Activated T-cell treated with anti-CD3 and anti-CD28 coated beads, Interleukin-2, amount 50 U/mL, for 48 hours (primary cell): Measurements from ENCODE around the gene USP31.

Experiments used
- DNase-seq, 2 experiments: peaks; one replicate each; pipeline ENCODE4 v3.0.0-alpha.2; 2020

USP31 gene, protein sequence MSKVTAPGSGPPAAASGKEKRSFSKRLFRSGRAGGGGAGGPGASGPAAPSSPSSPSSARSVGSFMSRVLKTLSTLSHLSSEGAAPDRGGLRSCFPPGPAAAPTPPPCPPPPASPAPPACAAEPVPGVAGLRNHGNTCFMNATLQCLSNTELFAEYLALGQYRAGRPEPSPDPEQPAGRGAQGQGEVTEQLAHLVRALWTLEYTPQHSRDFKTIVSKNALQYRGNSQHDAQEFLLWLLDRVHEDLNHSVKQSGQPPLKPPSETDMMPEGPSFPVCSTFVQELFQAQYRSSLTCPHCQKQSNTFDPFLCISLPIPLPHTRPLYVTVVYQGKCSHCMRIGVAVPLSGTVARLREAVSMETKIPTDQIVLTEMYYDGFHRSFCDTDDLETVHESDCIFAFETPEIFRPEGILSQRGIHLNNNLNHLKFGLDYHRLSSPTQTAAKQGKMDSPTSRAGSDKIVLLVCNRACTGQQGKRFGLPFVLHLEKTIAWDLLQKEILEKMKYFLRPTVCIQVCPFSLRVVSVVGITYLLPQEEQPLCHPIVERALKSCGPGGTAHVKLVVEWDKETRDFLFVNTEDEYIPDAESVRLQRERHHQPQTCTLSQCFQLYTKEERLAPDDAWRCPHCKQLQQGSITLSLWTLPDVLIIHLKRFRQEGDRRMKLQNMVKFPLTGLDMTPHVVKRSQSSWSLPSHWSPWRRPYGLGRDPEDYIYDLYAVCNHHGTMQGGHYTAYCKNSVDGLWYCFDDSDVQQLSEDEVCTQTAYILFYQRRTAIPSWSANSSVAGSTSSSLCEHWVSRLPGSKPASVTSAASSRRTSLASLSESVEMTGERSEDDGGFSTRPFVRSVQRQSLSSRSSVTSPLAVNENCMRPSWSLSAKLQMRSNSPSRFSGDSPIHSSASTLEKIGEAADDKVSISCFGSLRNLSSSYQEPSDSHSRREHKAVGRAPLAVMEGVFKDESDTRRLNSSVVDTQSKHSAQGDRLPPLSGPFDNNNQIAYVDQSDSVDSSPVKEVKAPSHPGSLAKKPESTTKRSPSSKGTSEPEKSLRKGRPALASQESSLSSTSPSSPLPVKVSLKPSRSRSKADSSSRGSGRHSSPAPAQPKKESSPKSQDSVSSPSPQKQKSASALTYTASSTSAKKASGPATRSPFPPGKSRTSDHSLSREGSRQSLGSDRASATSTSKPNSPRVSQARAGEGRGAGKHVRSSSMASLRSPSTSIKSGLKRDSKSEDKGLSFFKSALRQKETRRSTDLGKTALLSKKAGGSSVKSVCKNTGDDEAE (N-terminal part only)

DNA sequence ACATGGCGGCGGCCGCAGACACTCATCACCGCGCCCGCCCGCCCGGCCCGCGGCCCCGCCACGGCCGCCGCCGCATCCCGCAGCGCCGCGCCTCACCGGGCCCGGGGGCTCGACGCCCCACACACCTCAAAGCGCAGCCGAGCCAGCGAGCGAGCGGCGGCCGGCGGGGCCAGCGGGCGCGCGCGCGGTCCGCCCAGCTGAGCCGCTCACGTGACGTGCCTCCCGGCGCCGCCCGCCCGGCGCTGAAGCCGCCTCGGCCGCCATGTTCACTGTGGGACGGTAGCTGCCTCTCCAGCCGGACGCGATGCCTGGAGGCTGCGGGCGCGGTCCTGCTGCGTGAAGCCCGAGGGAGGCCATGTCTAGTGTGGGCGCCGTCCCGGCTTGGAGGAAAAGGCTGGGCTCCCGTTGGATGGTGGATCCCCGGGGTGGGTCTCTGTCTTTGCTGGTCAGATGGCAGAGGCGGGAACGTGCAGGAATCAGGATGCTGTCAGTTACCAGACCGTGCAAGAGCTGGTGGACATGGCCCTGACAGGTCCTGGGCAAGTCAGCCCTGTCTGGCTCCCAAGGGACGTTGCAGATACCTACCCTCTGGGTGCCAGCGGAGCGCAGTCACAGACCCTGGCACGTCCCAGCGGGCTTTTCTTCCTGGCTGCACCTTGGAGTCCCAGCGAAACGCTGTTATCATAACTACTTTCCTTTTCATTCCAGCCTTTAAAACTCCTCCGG lies at the start of gene USP31:
Gene USP31, minus strand, starts transcription at position 186 of the 726 bp plus-strand sequence. Its CDS starts 182 bp downstream, at position 4.
- DNase-seq, result peak; percentile 92 to 94

DNA sequence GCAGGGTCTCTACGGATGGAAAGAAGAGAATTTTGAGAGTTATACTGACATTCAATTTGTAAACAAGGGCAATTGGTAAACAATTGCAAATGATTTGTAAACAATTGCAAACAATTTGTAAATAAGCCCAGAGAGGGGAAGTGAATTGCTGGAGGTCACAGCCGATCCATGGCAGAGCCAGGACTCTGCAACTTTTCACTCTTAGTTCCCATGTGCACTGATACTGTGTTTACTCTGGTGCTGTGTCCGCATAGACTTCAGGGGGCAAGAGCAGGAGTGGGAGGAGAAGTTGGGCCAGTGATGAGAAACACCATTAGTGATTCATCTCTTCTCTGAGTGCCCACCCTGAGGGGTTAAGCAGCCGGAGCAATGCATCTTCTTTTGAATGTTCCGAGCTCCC lies 47.3 kb upstream of the USP31 start:
- DNase-seq, result no peak

DNA sequence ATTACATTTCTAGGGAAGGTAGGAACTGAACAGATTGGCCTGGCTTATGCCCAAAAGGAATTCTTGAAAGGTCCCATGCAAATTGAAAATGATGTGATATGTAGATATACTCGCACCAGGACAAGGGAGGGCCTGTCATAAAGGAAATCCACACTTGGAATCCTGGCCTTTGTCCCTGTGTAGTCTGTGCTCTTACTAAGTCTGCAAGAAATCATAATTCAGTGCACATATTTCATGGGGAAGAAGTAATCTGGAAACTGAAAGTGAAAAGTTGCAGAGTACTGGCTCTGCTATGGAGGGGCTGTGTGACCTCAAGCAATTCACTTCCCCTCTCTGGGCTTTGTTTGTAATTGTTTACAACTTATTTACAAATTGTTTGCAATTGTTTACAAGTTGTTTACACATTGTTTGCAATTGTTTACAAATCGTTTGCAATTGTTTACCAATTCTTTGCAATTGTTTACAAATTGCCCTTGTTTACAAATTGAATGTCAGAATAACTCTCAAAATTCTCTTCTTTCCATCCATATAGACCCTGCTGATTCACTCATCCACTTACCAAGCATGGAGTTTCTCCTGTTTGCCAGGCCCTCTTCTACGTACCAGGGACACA lies 46.2 kb upstream of the USP31 start:
- no peak for DNase-seq

DNA sequence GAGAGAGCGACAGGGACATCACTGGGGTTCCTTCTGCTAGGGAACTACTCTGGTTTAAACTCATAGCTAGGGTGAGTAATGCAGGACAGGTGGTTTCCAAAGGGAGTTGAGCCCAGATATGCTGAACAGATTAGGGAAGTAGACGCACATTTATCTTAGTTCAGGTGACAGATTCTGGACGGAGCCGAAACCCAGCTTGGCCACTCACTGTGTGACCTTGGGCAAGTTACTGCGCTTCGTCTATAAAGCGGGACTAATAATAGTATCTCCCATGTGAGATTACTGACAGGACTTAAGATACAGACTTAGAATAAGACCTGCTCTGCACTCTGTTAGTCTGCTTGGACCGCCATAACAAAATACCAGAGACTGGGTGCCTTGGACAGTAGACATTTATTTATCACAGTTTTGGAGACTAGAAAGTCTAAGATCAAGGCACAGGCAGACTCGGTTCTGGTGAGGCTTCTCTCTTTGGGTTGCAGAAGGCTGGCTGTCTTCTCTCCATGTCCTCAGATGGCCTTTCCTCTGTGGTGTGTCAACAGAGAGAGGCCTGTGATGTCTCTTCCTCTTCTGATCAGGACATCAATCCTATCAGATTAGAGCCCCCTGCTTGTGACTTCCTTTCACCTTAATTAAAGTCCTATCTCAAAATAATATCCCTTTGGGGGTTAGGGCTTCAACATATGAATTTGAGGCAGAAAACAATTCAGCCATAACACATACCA lies 45.4 kb upstream of the USP31 start:
- no peak for DNase-seq

DNA sequence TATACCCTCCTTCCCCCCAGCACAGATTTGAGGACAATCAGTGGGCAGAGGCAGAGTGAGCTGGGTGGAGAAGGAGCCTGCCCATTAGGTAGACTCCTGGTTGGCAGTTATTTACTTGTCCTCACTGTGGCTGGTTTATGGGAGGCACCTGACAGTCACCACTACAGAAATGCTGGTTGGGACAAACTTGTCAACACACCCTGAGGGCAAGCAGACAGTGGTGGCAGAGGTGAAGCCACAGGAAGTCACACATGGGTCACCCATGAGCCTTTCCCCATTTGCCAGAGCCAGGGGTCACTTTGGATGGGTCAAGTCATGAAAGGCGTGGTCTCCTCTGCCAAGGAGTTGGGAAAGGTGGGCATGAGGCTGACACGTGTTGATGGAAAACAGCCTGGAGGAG lies 39.7 kb upstream of the USP31 start:
- DNase-seq, result no peak

DNA sequence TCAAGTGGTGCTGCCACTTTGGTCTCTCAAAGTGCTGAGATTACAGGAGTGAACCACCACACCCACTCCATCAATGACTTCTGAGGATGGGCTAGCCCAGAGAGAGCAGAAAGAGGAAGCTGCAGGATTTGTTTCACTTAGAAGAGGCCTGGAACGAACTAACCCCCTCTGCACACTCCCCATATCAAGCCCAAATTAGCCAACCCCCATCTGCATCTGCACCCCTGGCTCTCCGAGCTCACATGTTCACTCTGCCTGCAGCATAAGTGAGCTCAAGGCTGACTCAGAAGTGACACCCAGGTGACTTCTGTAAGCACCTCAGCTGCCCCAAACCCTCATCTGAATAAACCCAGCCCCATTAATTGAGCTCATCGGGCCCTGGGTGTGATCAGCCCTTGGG lies 38.1 kb upstream of the USP31 start:
- no peak for DNase-seq

DNA sequence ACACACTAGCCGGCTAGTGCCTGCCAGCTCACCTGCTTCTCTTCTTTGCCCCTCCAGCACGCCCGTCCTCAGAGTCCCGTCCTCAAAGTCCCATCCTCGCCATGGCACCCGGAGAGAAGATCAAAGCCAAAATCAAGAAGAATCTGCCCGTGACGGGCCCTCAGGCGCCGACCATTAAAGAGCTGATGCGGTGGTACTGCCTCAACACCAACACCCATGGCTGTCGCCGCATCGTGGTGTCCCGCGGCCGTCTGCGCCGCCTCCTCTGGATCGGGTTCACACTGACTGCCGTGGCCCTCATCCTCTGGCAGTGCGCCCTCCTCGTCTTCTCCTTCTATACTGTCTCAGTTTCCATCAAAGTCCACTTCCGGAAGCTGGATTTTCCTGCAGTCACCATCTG lies 36.9 kb upstream of the USP31 start:
- DNase-seq, result no peak

DNA sequence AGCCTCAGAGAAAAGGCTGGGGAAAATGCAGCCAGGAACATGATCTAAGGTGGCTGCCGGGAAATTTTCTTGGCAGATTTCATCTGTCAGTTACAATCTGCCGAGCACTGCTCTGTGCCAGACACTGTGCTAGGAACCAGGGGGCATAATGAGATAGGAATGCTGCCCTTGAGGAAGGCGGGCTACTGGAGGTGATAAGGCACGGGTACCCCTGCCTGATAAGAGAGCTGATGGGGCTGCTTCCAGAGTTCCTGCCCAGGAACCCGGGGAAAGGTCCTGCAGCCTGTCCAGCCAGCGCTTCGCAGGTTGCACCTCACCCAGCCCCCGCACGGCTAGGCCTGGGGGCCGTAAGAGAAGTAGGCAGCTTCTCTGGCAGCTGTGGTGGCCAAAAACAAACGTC lies 36.4 kb upstream of the USP31 start:
- DNase-seq, result no peak

DNA sequence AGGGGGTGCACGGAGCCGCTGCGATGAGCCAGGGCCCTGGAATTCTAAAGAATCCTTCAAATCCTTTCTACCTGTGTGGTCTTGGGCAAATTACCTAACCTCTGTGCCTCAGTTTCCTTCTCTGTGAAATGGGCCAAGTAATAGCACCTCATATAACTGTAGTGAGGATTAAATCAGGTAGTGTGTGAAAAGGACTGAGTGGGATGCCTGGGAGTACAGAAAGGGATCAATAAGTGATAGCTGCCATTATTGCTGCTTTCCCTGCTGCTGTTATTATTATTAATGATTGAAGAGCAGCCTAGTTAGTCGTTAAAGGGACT lies 34.3 kb upstream of the USP31 start:
- no peak for DNase-seq

DNA sequence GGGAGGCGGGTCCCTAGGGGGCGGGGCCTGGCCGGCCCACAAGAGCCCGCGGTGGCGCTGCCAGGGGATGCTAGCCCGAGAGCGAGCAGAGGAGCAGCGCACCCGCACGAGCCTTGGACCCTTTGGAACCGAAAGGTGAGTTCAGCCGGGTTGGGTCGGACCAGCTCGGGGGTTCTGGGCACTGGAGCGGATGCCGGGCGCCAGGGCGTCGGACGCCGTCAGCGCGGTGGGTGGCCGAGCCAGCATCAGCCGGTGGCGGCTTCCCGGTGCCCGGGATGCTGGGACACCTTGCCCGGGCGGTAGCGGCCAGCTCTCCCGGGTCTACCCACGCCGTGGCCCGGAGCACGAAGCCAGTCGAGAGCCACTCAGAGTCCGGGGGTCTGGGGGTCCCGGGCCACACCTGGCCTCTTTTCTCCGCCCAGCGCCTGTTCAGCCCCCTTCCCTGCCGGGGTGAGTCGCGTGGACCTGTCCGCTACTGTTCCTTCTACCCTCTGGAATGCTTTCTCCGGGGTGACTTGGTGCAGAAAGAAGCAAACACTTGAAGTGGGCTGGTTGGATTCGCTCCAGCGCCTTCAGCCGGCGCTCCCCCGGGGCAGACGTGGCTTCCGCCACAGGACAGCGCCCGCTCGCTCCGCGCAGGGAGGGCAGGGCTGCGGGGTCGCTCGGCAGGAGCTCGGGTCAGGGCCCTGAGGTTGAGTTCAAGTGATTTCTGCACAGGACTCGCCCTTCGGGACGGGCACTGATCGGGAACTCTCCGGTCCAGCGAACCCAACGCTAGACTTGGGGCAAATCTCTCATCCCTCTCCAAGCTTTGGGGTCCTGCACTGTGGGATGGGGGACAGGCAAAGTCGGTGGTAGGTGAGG lies 33.7 kb upstream of the USP31 start, which contains the start of gene SCNN1G:
Gene SCNN1G, plus strand, starts transcription at position 67 of the 864 bp plus-strand sequence. CDS start 3,527 bp downstream, outside the sequence.
- DNase-seq, result peak in 1 of 2 experiments; percentile 18

DNA sequence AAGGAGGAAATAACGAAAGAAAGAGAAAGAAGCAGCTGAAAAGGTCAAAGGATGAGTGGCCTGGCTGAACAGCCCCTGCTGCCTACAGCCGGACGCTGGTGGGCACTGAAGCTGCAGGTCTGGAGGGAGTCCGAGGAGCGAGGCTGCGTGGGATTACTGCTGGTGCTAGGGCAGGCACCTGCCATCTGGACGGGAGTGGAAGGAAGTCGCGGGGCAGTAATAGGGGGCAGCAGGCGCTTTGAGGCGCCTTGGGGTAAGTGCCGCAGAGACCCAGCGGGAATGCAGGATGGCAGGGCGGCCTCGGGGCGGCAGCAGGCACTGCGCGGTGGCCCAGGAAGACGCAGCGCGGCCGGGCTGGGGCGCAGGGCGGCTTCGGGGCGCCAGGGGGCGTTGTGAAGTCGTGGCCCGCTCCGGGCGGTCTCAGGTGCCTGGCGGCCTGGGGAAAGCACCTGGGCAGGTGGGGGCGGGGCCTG lies 33.0 kb upstream of the USP31 start:
- peak; percentile 82 to 87 for DNase-seq

DNA sequence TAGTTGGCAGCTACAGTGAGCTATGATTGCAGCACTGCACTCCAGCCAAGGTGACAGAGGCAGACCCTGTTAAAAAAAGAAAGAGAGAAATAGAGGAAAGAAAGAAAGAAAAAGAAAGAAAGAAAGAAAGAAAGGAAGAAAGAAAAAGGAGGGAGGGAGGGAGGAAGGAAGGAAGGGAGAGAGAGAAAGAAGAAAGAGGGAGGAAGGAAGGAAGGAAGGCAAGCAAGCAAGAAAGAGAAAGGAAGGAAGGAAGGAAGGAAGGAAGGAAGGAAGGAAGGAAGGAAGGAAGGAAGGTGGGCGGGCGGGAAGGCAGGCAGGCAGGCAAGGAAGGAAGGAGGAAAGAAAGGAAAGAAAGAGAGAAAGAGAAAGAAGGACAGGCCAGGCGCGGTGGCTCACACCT lies 32.3 kb upstream of the USP31 start:
- no peak for DNase-seq

DNA sequence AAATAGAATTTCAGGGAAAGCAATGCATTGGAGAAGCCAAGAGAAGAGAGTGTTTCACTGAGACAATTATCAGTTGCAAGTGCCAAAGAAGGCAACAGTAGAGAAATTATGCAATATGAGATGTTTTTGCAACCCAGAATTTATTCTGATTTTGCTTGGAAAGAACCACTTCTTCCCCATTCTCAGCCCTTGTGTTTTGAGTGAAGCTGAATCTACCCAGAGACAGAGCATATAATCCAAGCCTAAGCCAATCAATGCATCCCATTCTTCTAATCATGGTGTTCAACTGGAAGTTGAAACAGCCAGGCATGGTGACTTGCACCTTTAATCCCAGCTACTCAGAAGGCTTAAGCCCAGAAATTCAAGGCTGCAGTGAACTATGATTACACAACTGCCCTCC lies 26.4 kb upstream of the USP31 start:
- DNase-seq, result no peak

DNA sequence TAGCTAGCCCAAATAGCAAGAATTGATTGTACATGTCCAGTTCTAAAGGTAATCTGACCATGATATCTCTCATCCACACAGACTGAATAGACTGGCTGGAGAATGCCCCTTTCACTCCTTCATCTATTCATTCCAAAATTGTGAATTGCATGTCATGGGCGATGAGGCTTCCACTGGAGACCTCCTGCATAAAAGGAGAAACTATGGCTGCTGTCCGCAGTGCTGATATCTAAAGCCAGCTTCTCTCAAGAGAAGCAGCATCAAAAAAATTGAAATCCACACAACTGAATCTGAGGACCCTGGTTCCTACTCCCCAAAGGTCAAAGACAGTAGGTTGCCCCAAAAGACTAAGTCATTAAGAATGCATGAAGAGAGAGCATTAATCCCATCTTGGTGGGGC lies 25.4 kb upstream of the USP31 start:
- no peak for DNase-seq

DNA sequence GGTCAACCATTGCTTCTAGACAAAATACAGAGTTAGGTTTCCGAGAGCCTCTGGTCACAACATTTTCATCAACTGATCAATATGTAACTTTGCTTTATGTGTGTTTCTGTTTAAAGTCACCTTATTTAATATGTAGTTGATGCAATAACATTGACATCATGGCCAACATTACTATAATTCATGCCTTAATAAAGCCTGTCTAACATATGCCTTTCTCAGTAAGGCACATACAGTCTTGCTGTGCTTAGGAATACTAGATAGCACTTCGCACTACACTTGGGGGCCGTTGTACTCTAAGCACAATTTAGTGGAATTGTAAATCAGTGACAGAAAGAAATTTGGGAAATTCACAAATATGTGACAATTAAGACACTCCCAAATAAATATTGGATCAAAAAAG lies 23.7 kb upstream of the USP31 start:
- no peak for DNase-seq

DNA sequence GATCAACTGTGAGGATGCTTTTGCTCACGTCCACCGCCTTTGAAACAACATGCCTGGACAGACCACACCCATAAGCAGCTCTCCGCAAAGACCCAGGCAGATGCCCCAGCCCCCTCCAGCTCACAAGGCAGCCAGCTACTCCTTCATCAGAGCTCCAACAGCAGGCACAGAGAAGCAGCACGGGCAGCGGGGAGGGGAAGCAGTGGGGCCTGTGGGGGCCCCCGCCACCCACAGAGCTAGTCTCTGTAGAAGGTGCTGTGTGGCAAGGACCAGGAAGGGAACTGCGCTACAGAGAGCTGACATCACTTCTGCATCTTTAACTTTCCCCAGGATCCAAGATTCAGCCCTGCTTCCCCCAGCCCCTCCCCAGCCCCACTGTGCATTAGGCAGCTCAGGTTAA lies 23.3 kb upstream of the USP31 start:
- DNase-seq, result no peak

DNA sequence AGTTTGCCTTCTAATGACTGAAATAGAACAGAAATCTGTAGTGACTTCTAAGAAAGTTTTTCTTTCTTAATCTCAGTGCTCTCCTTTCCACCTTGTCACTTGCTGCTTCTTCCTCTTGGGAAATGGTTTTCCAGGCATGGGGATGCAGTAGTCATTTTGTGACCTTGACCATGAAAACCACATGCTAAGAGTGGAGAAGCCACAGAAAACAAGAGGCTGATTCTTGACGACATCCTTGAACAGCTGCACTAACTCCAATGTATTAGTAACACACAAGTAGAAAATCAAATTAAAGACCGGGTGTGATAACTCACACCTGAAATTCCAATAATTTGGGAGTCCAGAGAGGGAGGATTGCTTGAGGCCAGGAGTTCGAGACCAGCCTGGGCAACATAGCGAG lies 15.5 kb upstream of the USP31 start:
- DNase-seq, result no peak

DNA sequence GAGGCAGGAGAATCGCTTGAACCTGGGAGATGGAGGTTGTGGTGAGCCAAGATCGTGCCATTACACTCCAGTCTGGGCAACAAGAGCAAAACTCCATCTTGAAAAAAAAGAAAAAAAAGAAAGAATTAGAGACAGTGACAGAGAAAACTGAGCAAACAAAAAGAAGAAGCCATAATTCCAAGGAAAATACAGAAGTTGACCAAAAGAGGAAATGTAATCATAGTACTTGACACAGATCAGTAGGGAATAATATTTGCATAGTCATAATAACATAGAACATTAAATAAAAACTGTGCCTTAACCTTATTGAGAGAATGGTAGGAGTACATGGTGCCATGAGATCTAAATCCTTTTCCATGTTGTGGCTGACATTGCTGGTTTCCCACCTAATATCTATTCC lies 14.7 kb upstream of the USP31 start:
- no peak for DNase-seq

DNA sequence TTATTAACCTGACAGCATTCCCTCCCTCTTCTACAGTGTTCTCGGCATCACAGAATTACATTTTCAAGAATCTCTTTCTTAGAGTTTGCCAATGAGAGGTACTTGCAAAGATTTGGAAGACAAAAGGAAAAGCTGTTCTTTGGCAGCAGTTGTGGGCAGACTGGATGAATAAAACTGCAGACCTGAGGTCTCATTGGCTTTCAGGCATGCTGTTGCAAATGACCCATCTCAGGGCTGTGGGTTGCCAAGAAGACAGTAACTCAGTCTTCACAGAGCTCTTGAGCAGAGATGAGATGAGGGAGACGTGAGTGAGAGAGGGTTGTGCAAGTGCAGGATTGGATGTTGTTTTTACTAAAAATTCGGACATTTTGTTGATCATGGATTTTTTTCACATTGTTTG lies 11.3 kb upstream of the USP31 start:
- no peak for DNase-seq

DNA sequence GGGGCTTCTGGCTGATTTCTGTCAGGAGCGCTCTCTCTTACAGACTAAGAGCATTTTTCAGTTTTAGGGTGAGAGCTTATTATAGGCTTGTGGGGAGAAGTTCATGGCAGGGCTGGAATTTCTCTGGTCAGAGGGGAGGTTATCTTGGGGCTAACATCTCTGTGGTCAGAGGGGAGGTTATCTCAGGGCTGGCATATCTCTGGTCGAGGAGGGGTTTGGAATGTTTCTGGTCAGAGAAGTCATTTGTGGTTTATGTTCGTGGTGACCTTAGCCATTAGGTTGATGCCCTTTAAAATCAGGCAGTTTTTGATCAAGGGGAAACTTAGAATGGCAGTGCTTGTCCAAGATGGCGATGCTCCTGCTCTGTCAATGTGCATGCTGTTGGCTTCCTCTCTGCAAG lies 10.8 kb upstream of the USP31 start:
- no peak for DNase-seq
